GM23248 (cell line): ENCODE measurements around the gene RRP8.

Source experiments
- EZH2 ChIP-seq: fragments of 200-600 bp; sonication (generic); IDR thresholded peaks from 2 replicates; pipeline ENCODE4 v1.6.1; 2018; ENCODE audit warnings: antibody characterized with exemption, mild to moderate bottlenecking; ENCODE audit not compliant: insufficient read depth, poor library complexity, severe bottlenecking
- EZH2phosphoT487 ChIP-seq: fragments of 200-600 bp; sonication (generic); IDR thresholded peaks from 2 replicates; pipeline ENCODE4 v1.6.1; 2018; ENCODE audit warnings: antibody characterized with exemption, moderate library complexity, mild to moderate bottlenecking, low read depth; ENCODE audit not compliant: insufficient read depth

DNA sequence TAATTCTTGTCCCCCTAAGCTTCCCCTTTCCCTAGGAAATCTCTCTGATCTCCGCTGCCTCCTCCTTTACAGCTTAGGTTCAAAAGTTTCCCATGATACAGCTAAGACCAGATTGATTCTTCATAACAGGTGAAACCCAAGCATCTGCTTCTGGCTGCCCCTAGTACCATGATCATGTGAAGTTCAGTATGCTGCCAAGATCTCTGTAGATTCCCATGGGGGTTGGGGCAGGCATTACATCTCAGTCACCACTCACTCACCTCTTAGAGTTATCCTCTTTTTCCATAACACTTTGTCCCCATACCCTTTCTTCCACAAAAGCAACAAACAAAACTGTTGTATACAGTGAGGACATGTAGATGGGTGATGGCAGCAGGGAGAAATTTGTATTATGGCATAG, 44.0 kb downstream of the RRP8 start:
- TF ChIP-seq EZH2 (no peak), EZH2phosphoT487 (no peak)
